HEK293T (cell line): ENCODE measurements around the gene TNFRSF13B.
"Not testable (repeated sequence)": the region's sequence is repeated elsewhere in the genome, so short reads cannot be mapped to it uniquely, and the experiment has no call there.

ENCODE experiments used
- CTCF ChIA-PET: fragments of 350-600 bp; formaldehyde crosslinking; extraction: SDS; loops from one replicate; lab custom pipeline; 2021; ENCODE audit warnings: antibody characterized with exemption, inconsistent platforms; lab: Yijun Ruan, JAX
- POLR2A ChIA-PET: fragments of 350-600 bp; formaldehyde crosslinking; extraction: SDS; loops from one replicate; lab custom pipeline; 2020; ENCODE audit warnings: antibody characterized with exemption, inconsistent platforms; lab: Yijun Ruan, JAX
- DNase-seq: peaks from one replicate; pipeline ENCODE4 v3.0.0; 2012; ENCODE audit warnings: mixed read lengths; ENCODE audit errors: extremely low spot score
- ARNT ChIP-seq: fragments of 450-650 bp; IDR thresholded peaks from 2 replicates; pipeline ENCODE4 v1.6.1; 2017; ENCODE audit warnings: mild to moderate bottlenecking
- BHLHE40 ChIP-seq: fragments of 450-650 bp; IDR thresholded peaks from 2 replicates; pipeline ENCODE4 v1.6.1; 2016; ENCODE audit warnings: mild to moderate bottlenecking, moderate library complexity, borderline replicate concordance
- CTBP1 ChIP-seq: fragments of 450-650 bp; IDR thresholded peaks from 2 replicates; pipeline ENCODE4 v1.6.1; 2016; ENCODE audit warnings: borderline replicate concordance
- ELF4 ChIP-seq: fragments of 450-650 bp; IDR thresholded peaks from 2 replicates; pipeline ENCODE4 v1.6.1; 2017; ENCODE audit warnings: antibody characterized with exemption
- FOXA1 ChIP-seq: fragments of 450-650 bp; IDR thresholded peaks from 2 replicates; pipeline ENCODE4 v1.6.1; 2016; ENCODE audit warnings: mild to moderate bottlenecking
- FOXK2 ChIP-seq: fragments of 450-650 bp; IDR thresholded peaks from 2 replicates; pipeline ENCODE4 v1.6.1; 2016; ENCODE audit warnings: mild to moderate bottlenecking
- FOXM1 ChIP-seq: fragments of 450-650 bp; IDR thresholded peaks from 2 replicates; pipeline ENCODE4 v1.6.1; 2017; ENCODE audit warnings: mild to moderate bottlenecking, borderline replicate concordance
- HDGF ChIP-seq: fragments of 450-650 bp; IDR thresholded peaks from 2 replicates; pipeline ENCODE4 v1.6.1; 2017; ENCODE audit warnings: antibody characterized with exemption, borderline replicate concordance
- L3MBTL2 ChIP-seq: fragments of 450-650 bp; conservative IDR thresholded peaks from 2 replicates; pipeline ENCODE4 v1.6.1; 2016; ENCODE audit warnings: mild to moderate bottlenecking
- LEF1 ChIP-seq: fragments of 450-650 bp; IDR thresholded peaks from 2 replicates; pipeline ENCODE4 v1.6.1; 2017; ENCODE audit warnings: mild to moderate bottlenecking, borderline replicate concordance
- NFRKB ChIP-seq: fragments of 450-650 bp; IDR thresholded peaks from 2 replicates; pipeline ENCODE4 v1.6.1; 2016; ENCODE audit warnings: mild to moderate bottlenecking, moderate library complexity
- PKNOX1 ChIP-seq: fragments of 450-650 bp; IDR thresholded peaks from 2 replicates; pipeline ENCODE4 v1.6.1; 2016
- SP1 ChIP-seq: fragments of 450-650 bp; IDR thresholded peaks from 2 replicates; pipeline ENCODE4 v1.6.1; 2017
- SUZ12 ChIP-seq: fragments of 450-650 bp; IDR thresholded peaks from 2 replicates; pipeline ENCODE4 v1.6.1; 2016; ENCODE audit warnings: mild to moderate bottlenecking
- TARDBP ChIP-seq: fragments of 450-650 bp; IDR thresholded peaks from 2 replicates; pipeline ENCODE4 v1.6.1; 2016
- ZNF384 ChIP-seq: fragments of 450-650 bp; IDR thresholded peaks from 2 replicates; pipeline ENCODE4 v1.6.1; 2016

TNFRSF13B gene

GRCh38 chr17:16974569-16975276, 2.8 kb upstream of the TNFRSF13B start:
- TF ChIP-seq BHLHE40 = no peak
- TF ChIP-seq HDGF = no peak
- TF ChIP-seq LEF1 = no peak
- no peak for TF ChIP-seq ARNT
- TF ChIP-seq PKNOX1 = no peak
- no peak for TF ChIP-seq ELF4
- TF ChIP-seq CTBP1 = no peak
- no peak for TF ChIP-seq FOXA1
- no peak for TF ChIP-seq SP1
- TF ChIP-seq L3MBTL2 = no peak
- DNase-seq = no peak
- ChIA-PET CTCF (interaction anchor here (0.6 to 1.7 kb wide), 2 partner anchors 17 to 858 kb away, joined by 5 to 6 read pairs; no protein-coding TSS in a partner anchor), POLR2A (no interaction called here)

- CTCF ChIA-PET = no interaction called here
- POLR2A ChIA-PET = no interaction called here
- DNase-seq = no peak
- TF ChIP-seq CTBP1 = no peak
- no peak for TF ChIP-seq ARNT
- TF ChIP-seq SP1 = no peak
- no peak for TF ChIP-seq SUZ12
- no peak for TF ChIP-seq LEF1
- no peak for TF ChIP-seq TARDBP
- TF ChIP-seq NFRKB = no peak
Measured at GRCh38 chr17:16973760-16974540, 2.0 kb upstream of the TNFRSF13B start.

GRCh38 chr17:16973043-16973442, 1.1 kb upstream of the TNFRSF13B start:
- DNase-seq, POLR2A ChIA-PET, CTCF ChIA-PET: not testable (repeated sequence)

GRCh38 chr17:16972346-16972745, 428 bp upstream of the TNFRSF13B start:
- no peak for DNase-seq
- POLR2A ChIA-PET = no interaction called here
- TF ChIP-seq PKNOX1 (no peak), LEF1 (no peak), ZNF384 (no peak), FOXA1 (no peak), ELF4 (no peak), FOXM1 (no peak), BHLHE40 (no peak), TARDBP (no peak)
- CTCF ChIA-PET = no interaction called here

GRCh38 chr17:16969931-16970906, 1.7 kb downstream of the TNFRSF13B start:
- DNase-seq = no peak
- POLR2A ChIA-PET = interaction anchor here (1.2 kb wide), 1 partner anchor 18 kb away, joined by 4 read pairs; no protein-coding TSS in a partner anchor
- CTCF ChIA-PET = interaction anchor here (0.7 kb wide), 1 partner anchor 22 kb away, joined by 4 read pairs; no protein-coding TSS in a partner anchor
- TF ChIP-seq ARNT (no peak), CTBP1 (no peak), ZNF384 (no peak)

GRCh38 chr17:16968786-16969185, 3.1 kb downstream of the TNFRSF13B start:
- no peak for DNase-seq
- TF ChIP-seq CTBP1 (no peak), TARDBP (no peak), FOXM1 (no peak), NFRKB (no peak), ELF4 (no peak), FOXK2 (no peak), BHLHE40 (no peak), ARNT (no peak), SP1 (no peak), LEF1 (no peak), HDGF (no peak), L3MBTL2 (no peak), SUZ12 (no peak), PKNOX1 (no peak), ZNF384 (no peak), FOXA1 (no peak)
- CTCF ChIA-PET = no interaction called here
- POLR2A ChIA-PET = interaction anchor here (0.7 kb wide), 1 partner anchor 506 kb away, joined by 4 read pairs; no protein-coding TSS in a partner anchor
